Inflammatory macrophage treated with lipopolysaccharide for 4 hours (primary cell): ENCODE data around the gene PAGE2.
"Not testable (repeated sequence)": the region's sequence is repeated elsewhere in the genome, so short reads cannot be mapped to it uniquely, and the experiment has no call there.

Experiments
- DNase-seq: peaks from one replicate; pipeline ENCODE4 v3.0.0-alpha.2; 2020

Gene PAGE2, protein sequence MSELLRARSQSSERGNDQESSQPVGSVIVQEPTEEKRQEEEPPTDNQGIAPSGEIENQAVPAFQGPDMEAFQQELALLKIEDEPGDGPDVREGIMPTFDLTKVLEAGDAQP

DNA sequence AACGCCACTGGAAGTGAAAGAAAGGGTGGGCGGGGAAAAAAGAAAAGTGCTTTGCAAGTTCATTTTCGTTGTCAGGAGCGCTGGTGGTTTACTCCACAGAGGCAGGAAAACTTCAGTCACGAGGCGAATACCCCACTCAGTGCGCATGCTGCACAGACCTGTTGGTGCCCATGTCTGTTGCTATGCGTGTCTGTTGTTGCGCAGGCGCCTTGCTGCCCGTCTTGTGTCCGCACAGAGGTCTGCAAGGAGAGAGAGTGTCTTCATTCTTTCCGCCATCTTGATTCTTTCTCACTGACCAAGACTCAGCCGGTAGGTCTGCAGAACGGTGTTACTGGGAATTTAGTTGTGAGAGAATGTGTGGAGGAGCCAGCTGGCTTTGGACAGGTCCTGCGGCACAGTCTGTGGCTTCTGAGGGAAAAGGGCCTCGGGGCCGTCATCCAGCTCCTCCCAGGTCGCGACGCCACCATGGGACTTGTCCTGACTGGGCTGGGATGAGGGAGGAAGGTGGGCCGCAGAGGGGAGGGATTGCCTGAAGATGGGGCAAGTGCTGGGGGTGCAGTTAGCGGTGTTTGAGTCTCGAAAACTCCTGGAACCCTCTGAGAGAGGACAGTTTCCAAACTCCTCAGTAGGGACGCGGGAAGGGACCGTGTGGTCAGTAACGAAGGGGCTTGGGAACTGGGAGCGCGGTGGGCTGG is at the start of gene PAGE2:
PAGE2 (plus strand) TSS at position 224 of the 695 bp plus-strand sequence. CDS start 1,003 bp downstream, outside the sequence.
- DNase-seq, result no peak

DNA sequence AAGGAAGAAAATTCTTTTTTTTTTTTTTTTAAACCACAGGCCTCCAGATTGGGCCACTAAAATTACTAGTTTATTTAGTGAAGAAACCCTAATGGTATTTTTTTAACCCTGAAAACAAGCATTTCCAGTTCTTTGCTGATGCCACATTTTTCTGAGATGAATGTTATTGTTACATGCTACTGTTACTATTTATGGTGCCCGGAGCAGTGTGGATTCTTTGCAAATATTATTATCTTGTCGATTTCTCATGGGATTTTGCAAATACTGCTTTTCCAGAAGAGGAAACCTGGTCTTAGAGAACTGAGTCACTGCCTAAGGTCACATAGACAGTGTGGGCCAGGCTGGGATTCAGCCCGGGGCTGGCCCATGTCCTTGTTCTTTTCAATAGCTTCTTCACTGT is 49.3 kb upstream of the PAGE2 start:
- no peak for DNase-seq

DNA sequence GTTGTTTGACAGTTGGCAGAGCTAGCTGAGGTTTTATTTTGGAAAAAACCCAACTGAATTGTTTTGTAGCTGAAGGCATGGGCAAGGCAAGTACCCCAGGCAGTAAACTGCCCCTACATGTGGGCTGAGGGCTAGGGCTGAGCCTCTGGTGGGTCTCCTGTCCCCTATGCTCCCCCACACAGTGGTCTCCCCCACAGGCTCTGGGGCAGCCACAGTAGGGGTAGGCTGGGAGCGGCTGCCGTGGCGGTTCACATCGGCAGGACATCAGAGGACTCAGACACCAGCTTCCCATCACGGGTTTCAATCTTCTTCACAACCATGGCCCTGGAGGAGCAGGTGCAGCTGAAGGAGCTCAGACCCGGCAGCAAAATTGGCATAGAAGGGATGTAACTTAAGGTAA is 47.3 kb upstream of the PAGE2 start:
- DNase-seq, result no peak

DNA sequence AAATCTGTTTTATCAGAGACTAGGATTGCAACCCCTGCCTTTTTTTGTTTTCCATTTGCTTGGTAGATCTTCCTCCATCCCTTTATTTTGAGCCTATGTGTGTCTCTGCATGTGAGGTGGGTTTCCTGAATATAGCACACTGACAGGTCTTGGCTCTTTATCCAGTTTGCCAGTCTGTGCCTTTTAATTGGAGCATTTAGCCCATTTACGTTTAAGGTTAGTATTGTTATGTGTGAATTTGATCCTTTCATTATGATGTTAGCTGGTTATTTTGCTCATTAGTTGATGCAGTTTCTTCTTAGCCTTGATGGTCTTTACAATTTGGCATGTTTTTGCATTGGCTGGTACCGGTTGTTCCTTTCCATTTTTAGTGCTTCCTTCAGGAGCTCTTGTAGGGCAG is 38.2 kb upstream of the PAGE2 start:
- DNase-seq, result not testable (repeated sequence)

DNA sequence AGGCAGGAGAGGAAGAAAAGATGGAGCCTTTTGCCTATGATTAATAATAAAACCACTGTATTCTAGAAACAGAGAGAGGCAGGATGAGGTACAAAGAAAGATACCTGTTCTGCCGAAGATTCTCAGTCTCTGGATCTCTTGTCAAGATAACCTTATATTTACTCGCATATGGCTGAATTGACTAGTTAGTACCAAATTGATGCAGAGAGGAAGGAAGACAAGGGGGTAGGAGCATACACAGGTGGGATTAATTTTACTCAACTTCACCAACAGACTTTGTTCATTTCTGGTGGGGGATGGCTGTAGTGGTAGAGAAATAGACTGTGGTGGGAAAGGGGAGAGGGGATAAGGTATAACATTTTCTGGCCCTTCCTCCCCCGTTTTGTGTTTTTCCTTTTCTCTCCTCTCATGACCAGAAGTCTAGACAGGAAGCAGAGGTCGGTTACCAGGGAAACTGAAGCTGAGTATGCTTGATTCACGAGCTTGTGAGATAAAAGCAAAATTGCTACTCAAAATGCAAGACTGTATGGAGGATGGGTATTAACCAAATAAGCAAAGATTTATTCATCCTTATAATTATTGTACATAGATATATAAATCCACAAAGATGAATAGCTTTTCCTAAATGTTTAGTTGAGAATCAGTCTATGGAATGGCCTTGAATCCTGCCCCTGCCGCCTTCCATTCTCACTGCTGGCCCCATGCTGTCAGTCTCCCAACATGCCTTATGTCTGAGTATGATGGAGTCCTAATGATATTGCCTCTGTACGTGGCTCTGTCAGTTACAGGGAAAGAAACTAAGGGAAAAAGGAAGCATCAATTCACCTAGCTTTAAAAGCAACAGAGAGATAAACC is 31.8 kb upstream of the PAGE2 start:
- DNase-seq, result peak; percentile 19

DNA sequence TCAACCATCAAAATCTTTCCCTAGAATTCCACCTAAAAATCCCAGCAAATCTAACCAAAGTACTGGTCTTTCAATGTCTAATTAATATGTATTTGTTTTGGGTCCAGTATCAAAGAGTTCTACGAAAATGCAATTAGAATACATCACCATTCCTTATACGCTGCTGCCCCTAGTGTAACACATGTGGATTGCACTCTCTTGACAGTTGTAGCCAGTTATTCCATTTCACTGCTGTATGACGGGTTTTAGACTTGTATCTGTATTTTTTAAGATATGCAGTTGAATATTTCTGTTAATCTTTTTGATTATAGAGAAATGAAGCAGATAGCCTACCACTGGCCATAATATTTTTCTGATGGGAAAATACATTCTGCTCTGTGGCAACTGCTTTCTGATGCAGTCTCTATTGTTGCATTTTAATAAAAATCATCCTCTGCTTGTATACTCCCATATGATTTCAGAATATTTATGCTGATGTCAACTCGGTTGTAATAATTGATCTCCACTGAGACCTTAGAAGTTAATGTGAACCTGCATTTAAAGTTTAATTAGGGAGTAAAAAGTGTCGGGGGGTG is 31.1 kb upstream of the PAGE2 start:
- DNase-seq, result peak; percentile 8

DNA sequence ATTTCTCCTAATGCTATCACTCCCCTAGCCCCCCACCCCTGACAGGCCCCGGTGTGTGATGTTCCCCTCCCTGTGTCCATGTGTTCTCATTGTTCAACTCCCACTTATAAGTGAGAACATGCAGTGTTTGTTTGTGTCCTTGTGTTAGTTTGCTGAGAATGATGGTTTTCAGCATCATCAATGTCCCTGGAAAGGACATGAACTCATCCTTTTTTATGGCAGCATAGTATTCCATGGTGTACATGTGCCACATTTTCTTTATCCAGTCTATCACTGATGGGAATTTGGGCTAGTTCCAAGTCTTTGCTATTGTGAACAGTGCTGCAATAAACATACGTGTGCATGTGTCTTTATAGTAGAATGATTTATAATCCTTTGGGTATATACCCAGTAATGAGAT is 21.6 kb upstream of the PAGE2 start:
- not testable (repeated sequence) for DNase-seq

DNA sequence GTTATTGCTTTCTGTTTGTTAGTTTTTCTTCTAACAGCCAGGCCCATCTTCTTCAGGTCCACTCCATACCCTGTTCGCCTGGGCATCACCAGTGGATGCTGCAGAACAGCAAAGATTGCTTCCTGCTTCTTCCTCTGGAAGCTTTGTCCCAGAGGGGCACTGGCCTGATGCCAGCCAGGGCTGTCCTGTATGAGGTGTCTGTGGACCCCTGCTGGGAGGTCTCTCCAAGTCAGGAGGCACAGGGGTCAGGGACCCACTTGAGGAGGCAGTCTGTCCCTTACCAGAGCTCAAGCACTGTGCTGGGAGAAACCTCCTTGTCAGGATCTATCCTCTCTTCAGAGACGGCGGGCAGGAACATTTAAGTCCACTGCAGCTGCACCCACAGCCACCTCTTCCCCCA is 16.5 kb upstream of the PAGE2 start:
- no peak for DNase-seq

DNA sequence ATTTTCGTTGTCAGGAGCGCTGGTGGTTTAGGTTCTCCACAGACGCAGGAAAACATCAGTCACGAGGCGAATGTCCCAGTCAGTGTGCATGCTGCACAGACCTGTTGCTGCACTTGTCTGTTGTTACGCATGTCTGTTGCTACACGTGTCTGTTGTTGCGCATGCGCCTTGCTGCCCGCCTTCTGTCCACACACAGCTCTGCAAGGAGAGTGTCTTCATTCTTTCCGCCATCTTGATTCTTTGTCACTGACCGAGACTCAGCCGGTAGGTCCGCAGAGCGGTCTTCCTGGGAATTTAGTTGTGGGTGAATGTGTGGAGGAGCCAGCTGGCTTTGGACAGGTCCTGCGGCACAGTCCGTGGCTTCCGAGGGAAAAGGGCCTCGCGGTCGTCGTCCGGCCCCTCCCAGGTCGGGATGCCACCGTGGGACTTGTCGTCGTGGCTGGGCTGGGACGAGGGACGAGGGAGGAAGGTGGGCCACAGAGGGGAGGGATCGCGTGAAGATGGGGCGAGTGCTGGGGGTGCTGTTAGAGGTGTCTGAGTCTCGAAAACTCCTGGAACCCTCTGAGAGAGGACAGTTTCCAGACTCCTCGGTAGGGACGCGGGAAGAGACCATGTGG is 13.9 kb upstream of the PAGE2 start, which contains the start of gene PAGE2B:
PAGE2B (plus strand) TSS at position 180 of the 617 bp plus-strand sequence. CDS start 1,012 bp downstream, outside the sequence.
- DNase-seq, result no peak

DNA sequence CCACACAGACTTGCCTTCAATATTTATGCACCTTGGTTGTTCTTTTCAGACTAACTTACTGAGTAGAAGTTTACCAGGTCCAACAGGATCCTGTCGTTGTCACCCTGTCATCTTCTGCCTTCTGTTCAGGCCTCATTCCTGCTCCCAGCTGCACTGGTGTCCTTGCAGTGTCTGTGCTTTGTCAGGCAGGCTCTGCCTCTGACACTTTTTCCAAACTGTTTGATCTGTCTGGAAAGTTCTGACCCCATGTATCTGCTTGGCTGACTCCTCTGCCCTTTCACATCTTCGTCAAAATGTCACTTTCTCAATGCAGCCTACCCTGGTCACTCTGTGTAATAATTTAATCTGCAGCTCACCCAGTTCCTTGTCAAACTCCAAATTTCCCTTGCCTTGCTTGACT is 9.9 kb downstream of the PAGE2 start:
- DNase-seq, result no peak

DNA sequence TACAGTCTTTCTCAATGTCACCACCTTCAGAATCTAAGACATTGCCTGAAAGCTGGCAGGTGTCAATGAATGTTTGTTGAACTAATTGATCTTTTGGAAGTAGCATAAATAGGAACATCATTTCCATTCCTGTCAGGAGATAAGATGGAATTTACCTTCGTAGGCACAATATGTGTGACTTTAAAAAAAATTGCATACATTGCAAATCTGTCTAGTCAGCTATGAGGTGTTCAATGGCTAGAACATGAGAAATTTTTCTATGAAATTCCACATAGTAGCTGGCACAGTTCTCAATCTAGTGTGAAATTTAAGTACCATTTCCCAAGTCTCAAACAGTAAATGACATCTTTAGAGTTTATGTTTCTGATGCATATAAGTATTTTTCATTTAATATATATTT is 10.3 kb downstream of the PAGE2 start:
- DNase-seq, result no peak

DNA sequence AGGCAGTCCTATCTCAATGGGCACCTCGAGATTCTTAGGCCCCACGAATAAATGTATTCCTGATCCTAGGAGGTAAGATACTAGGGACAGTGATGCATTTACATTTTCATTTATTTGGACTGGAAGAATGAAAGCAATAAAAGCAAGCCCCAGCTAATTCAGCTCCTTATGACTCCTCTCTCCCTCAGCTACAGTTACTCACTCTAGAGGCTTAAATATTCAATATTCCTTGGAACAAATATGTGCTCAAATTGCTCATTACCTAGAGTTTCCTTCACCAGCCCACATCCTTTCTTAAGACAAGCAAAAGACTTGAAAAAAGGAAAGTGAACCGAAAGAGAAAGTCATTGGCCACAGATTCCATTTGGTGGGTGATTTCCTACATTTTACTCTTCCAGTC is 13.9 kb downstream of the PAGE2 start:
- DNase-seq, result peak; percentile 21

DNA sequence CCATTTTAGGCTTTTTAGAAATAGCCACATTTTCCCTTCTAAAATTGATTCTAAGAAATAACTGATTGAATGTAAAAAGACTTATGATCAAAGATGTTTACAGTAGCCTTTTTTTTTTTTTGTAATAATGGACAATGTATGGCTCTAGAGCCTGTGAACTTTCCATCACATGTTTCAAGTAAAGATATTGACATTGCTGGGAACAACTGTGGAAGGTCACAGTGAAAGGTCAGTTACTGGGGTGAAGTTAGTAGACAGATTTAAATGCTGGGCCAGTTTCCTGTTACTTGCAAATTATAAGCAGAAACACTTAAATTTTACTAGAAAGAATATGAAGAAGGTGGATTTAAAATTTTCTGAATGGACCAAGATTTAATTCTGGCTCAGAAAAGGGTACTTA is 18.4 kb downstream of the PAGE2 start:
- no peak for DNase-seq

DNA sequence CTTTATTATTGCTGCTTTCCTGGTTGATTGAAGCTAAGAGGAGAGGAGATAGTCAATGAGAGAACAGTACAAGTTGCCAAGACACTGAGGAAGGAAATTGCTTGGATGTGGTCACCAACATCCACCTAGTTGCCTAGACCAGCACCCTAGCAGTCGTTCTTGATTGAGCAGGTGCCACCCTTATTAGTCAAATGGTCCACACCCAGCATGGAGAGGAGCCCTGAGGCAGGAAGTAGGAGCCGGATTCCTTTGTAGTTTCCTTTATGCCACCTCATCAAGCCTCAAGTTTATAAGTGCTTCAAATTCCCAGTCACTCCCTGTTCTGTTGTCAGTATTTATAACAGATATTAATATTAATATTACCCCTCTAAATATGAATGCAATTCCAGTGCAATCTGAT is 19.1 kb downstream of the PAGE2 start:
- no peak for DNase-seq

DNA sequence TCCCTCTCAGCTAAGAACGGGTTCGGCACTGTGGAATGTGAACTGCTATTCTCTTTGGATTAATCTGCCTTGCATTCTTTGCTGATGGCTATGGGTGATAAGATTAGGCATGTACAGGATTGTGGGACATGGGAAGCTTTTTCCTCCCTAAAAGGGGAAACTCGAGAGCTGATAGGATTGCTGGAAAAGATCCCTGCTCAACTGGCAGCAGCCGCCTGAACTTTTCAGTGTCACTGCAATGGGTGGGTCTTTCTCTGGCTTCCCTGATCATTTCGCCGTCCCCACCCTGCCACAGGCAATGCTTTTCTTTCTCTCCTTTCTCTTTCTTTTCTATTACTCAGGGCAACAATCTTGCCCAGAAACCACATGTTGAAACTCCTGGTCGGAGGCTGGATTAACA is 20.5 kb downstream of the PAGE2 start:
- DNase-seq, result no peak

DNA sequence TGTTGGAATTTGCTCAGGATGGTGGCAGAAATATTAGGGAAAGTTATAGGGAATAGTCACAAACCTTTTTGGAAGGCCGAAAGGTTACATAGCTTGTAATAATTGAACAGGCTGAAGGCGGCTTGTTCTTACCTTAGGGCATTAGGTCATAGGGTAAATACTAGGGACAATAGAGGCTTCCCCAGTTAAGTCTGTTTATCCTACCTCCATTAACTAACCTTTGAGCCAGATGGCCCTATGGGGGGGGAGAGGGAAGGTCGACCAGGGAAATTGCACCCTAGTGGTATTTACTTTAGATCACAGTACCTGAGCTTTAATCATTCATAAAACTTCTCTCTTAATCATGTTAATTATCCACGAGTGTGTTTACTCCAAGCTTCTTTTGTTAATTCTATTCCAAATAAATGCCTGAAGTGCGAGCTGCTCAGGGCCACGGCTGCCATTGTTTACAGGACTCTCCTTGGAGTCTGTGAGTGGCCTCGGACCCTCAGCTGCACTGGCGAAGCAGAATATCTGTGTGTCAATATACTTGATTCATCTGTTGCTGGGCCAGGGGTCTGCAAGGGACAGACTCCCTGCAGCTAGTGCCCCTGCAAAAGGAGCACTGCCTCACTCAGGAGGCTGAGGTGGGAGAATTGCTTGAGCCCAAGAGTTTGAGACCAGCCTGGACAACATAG is 22.9 kb downstream of the PAGE2 start:
- DNase-seq, result no peak

DNA sequence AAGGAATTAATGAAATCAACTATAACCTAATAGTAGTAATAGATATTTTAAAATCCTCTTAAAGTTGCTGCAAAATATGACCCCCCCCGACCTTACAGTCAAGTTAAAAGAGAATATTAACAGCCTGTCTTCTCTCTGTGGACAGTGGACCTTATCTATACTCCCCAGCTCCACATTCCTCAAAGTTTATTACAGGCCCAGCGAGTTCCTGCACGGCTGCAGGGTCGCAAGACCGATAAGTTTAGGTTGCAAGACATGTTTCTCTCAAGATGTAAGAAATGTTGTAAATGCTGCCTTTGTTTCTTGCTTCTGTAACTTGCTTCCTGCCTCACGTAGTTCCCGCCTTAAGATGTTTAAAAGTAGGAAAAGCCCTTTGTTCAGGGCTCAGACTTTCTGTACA is 27.8 kb downstream of the PAGE2 start:
- not testable (repeated sequence) for DNase-seq

DNA sequence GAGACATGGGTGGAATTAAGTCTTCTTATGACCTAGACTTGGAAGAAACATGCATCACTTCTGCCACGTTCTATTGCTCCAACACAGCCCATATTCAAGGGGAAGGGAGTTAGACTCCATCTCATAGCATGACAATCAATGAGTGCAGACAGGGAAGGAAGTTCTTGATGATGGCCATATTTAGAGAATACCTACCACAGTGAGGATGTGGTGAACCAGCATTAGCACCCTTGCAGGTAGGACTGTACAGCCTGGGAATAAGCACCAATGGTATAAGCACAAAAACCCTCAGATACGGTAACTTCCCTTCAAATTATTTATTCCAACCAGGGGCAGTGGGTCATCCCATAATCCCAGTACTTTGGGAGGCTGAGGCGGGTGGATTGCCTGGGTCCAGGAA is 29.8 kb downstream of the PAGE2 start:
- DNase-seq, result no peak

DNA sequence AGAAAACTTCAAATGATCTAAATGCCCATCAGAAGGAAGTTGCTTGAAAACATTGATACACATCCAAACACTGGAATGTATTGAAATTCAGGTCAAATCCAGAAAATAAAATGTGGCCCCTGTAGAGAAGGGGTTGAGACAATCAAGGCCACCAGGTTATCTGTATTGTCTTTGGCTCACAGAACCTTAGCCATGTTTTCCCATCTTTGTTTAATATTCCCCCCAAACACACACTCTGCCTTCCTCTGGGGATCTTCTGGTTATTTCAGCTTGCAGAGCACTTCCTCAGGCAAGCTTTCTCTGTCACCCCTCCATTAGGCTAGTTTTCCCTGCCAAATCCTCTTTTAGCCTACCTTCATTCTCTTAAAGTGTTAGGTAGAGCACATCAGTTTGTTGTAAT is 30.5 kb downstream of the PAGE2 start:
- no peak for DNase-seq

DNA sequence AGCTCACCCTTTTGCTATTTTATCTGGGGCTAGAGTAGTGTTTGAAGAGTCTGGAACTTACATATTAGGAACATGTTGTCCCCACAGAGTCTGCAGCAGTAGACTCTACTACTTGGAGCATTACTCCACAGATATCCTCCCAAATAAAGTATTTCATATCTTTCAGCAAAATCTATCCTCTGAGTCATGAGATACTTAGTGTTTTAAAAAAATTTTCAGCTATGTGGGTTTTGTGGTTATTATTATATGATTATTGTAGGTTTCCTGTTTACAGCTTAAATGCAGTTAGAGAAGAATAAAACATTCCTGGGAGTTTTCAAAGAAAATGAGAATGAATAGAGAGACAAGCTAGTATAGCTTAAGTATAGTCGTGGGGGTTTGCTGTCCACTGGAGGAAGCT is 30.9 kb downstream of the PAGE2 start:
- DNase-seq, result no peak

DNA sequence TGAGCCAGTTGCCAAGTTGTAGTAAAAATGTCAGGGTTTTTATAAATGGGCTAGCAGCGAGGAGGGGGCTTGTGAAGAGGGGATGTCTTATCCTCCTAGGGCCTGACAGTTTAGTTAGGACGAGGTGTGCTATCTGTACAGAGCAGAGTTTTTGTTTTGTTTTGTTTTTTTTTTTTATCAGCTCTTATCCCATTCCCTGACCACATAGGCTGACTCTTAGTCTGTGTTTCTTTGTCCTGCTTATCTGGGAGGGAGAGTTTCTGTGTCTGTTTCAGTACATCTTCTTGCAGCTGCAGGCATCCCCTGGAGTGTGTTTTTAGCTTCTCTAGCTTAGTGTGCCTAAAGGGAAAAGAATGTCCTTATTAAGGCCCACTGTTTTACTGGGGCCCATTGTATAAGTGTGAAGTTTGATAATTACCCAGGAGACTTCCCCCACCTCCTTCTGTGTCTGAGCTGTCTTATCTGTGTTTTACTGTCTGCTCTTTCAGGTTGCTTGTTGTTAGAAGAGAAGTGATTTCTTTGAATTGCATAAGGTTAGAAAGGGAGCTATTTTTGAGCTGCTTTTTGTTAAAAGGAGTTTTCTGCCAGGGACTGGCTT is 32.0 kb downstream of the PAGE2 start:
- DNase-seq, result no peak

DNA sequence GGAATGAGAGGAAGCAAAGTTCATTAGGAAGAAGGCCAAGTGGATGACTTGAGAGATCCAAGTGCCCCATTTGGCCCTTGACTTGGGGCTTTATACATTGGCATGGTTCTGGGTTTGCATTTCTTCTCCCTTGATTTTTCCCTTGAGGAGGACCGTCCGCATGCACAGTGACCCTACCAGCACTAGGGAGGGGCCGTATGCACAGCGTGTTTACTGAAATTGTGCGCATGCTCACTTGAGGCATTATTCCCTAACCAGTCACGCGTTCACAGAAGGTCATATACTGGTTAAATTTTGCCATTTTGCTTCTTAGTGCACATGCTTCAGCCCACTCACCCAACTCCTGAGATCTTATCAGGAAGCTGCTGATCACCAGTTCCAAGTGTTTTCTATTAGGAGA is 35.1 kb downstream of the PAGE2 start:
- no peak for DNase-seq
